ENCODE data around the gene CCDC178. TPM values are rescaled to one million over a fixed set of nuclear protein-coding genes. Genes with fewer than 3 reads are reported as not detected.

Gene CCDC178
- total and polyA plus RNA-seq, 2 of the 4 experiments (the other 2 are of a cell fraction): not detected

DNA sequence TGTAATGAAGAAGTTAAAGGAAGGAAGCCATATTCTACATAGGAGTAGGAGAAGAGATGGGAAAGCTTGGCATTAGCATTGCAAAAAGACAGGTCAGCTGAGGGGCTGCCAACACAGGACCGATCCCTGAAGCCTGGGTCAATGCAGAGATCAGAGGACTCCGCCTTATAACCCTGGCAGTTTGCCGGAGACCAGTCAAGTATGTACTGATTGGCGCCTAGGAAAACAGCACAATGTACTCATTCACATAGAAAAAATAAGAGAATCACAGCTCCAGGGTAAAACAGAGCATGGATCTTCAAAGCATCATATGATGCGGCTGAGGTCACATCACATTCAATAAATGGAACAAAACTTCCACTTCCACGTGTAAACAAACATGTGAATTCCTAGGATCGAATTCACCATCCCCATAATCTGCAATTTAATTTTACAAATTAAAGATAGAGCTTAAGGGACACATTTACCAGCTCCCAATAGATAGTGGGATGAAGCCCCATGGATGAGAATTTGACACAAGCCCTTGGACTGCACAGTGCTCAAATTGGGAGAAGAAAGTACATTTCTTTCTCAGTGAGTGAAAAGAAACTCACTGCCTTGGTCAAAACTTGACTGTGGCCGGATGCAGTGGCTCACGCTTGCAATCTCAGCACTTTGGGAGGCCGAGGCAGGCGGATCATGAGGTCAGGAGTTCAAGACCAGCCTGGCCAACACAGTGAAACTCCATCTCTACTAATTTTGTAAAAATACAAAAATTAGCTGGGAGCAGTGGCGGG lies 532.7 kb downstream of the CCDC178 start:
- Histone ChIP-seq H3K27ac (ENCODE audit: insufficient read depth, low read length) (no peak overlapping the region), H2AK9ac (replicated peaks; ENCODE audit: low read depth, low read length, poor library complexity) (no peak overlapping the region), H4K20me1 (ENCODE audit: insufficient read depth, low read length) (no peaks in the 10 kb centered on the region), H3K36me3 (ENCODE audit: control insufficient read depth, insufficient read depth, low read length) (no peaks in the 10 kb centered on the region), H3K23ac (ENCODE audit: low read depth, low read length) (no peak overlapping the region), H3K79me1 (ENCODE audit: low read depth in 1 of 2, low read length in 2 of 2) (no peaks in the 10 kb centered on the region), H3K4me3 (ENCODE audit: insufficient read depth, low read depth, low read length) (no peak overlapping the region), H4K5ac (ENCODE audit: low read depth, low read length) (no peak overlapping the region), H3K18ac (ENCODE audit: low read depth, low read length) (no peak overlapping the region), H4K8ac (ENCODE audit: low read depth in 2 of 2, low read length in 2 of 2) (no peak overlapping the region), H3K4me1 (ENCODE audit: control insufficient read depth, insufficient read depth, low read length) (no peaks in the 10 kb centered on the region), H3K9ac (ENCODE audit: low read depth, low read length) (no peak overlapping the region), H4K91ac (ENCODE audit: insufficient read depth, low read depth, low read length) (no peak overlapping the region), H2BK20ac (ENCODE audit: low read depth, low read length) (no peak overlapping the region), H2BK15ac (ENCODE audit: low read depth, low read length) (no peak overlapping the region), H3K9me3 (ENCODE audit: control insufficient read depth, insufficient read depth, low read length) (no peaks in the 10 kb centered on the region), H2BK120ac (ENCODE audit: low read depth, low read length) (no peak overlapping the region), H3K14ac (replicated peaks; ENCODE audit: low read depth, low read length) (no peak overlapping the region), H3K9me1 (ENCODE audit: insufficient read depth, low read length) (no peaks in the 10 kb centered on the region), H2AFZ (replicated peaks; ENCODE audit: low read length, poor library complexity) (no peak overlapping the region), H2BK5ac (ENCODE audit: low read depth, low read length, poor library complexity, severe bottlenecking) (no peak overlapping the region), H2AK5ac (ENCODE audit: low read depth, low read length) (no peak overlapping the region), H3K4ac (ENCODE audit: low read depth, low read length) (no peak overlapping the region), H3K27me3 (ENCODE audit: control insufficient read depth, insufficient read depth, low read length) (no peaks in the 10 kb centered on the region), H3K4me2 (ENCODE audit: low read depth, low read length) (no peak overlapping the region), H3K56ac (ENCODE audit: extremely low read depth, insufficient read depth, low read length) (no peak overlapping the region)
- WGBS, 2 experiments (ENCODE audit: extremely low coverage in 2 of 2, insufficient read length in 1 of 2): 92% methylated on average over 2 of the region's 12 CpGs; no CpG with 5 or more reads in 1 of the 2 experiments
- ChIA-PET POLR2A (ENCODE audit: unreplicated experiment) (no interaction called here), CTCF (no interaction called here)
- TF ChIP-seq BHLHE40 (IDR thresholded peaks at IDR 0.05; ENCODE audit: low read depth, low read length) (no peak), FOS (IDR thresholded peaks at IDR 0.05; ENCODE audit: low read depth, low read length) (no peak), RFX5 (IDR thresholded peaks at IDR 0.05; ENCODE audit: low read depth, low read length) (no peak), CEBPB (IDR thresholded peaks at IDR 0.05; ENCODE audit: low read depth, low read length) (no peak), RCOR1 (IDR thresholded peaks at IDR 0.05; ENCODE audit: insufficient replicate concordance, low read length) (no peak), MAFK (IDR thresholded peaks at IDR 0.05; ENCODE audit: low read depth, low read length) (no peak), SMC3 (IDR thresholded peaks at IDR 0.05; ENCODE audit: low read depth, low read length) (no peak), MAZ (IDR thresholded peaks at IDR 0.05; ENCODE audit: borderline replicate concordance, low read depth, low read length) (no peak), NFE2L2 (IDR thresholded peaks at IDR 0.05; ENCODE audit: low read depth, low read length) (no peak), MXI1 (IDR thresholded peaks at IDR 0.05; ENCODE audit: borderline replicate concordance, low read depth, low read length) (no peak), POLR2A (IDR thresholded peaks at IDR 0.05; ENCODE audit: low read depth, low read length) (no peak), CHD1 (IDR thresholded peaks at IDR 0.05; ENCODE audit: low read depth, low read length) (no peak), RAD21 (IDR thresholded peaks at IDR 0.05; ENCODE audit: low read length) (no peak)
- TF ChIP-seq, protein P1, sequence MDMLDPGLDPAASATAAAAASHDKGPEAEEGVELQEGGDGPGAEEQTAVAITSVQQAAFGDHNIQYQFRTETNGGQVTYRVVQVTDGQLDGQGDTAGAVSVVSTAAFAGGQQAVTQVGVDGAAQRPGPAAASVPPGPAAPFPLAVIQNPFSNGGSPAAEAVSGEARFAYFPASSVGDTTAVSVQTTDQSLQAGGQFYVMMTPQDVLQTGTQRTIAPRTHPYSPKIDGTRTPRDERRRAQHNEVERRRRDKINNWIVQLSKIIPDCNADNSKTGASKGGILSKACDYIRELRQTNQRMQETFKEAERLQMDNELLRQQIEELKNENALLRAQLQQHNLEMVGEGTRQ (IDR thresholded peaks at IDR 0.05; ENCODE audit: low read depth, low read length): no peak
- TF ChIP-seq, protein P2, sequence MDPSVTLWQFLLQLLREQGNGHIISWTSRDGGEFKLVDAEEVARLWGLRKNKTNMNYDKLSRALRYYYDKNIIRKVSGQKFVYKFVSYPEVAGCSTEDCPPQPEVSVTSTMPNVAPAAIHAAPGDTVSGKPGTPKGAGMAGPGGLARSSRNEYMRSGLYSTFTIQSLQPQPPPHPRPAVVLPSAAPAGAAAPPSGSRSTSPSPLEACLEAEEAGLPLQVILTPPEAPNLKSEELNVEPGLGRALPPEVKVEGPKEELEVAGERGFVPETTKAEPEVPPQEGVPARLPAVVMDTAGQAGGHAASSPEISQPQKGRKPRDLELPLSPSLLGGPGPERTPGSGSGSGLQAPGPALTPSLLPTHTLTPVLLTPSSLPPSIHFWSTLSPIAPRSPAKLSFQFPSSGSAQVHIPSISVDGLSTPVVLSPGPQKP (IDR thresholded peaks at IDR 0.05; ENCODE audit: borderline replicate concordance, low read depth, low read length): no peak
- TF ChIP-seq, protein P3, sequence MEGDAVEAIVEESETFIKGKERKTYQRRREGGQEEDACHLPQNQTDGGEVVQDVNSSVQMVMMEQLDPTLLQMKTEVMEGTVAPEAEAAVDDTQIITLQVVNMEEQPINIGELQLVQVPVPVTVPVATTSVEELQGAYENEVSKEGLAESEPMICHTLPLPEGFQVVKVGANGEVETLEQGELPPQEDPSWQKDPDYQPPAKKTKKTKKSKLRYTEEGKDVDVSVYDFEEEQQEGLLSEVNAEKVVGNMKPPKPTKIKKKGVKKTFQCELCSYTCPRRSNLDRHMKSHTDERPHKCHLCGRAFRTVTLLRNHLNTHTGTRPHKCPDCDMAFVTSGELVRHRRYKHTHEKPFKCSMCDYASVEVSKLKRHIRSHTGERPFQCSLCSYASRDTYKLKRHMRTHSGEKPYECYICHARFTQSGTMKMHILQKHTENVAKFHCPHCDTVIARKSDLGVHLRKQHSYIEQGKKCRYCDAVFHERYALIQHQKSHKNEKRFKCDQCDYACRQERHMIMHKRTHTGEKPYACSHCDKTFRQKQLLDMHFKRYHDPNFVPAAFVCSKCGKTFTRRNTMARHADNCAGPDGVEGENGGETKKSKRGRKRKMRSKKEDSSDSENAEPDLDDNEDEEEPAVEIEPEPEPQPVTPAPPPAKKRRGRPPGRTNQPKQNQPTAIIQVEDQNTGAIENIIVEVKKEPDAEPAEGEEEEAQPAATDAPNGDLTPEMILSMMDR (conservative IDR thresholded peaks at IDR 0.05; ENCODE audit: low read depth, low read length): no peak
- ATAC-seq (ENCODE audit: low read depth) (no peak), DNase-seq (no peak)
- dilution Hi-C loops (cut with HindIII; ENCODE audit: low sequenced_read_pairs, unreplicated experiment): no loop called here
- no TSS peak for BruUV-seq (replicated peaks)
- intact Hi-C loops (cut with micrococcal nuclease): no loop called here
- in situ Hi-C loops (cut with MboI; ENCODE audit: low sequenced_read_pairs): no loop called here
